SK-N-SH treated with all-trans-retinoic acid at 6 μM for 48 hours (cell line): ENCODE measurements around the gene GMPPB.
A peak's percentile ranks its signal among the peaks of the same experiment; 100 is the strongest.
"Not testable (repeated sequence)": the region's sequence is repeated elsewhere in the genome, so short reads cannot be mapped to it uniquely, and the experiment has no call there.

Source experiments
- ATAC-seq: fragments of 200-7000 bp; cut with Tn5 transposase; 3 replicates; pipeline ENCODE4 v1.9.1; 2020; ENCODE audit warnings: mild to moderate bottlenecking, moderate library complexity
- CREB5 ChIP-seq: fragments of 250-450 bp; sonication (Bioruptor Pico); IDR thresholded peaks from 2 replicates; pipeline ENCODE4 v1.5.1; 2020; ENCODE audit warnings: low read depth, mild to moderate bottlenecking, moderate library complexity
- ISL1 ChIP-seq: fragments of 250-450 bp; sonication (Bioruptor Pico); IDR thresholded peaks from 2 replicates; pipeline ENCODE4 v2.1.2; 2022; ENCODE audit warnings: mild to moderate bottlenecking, moderate library complexity
- PATZ1 ChIP-seq: fragments of 250-450 bp; sonication (Bioruptor Pico); IDR thresholded peaks from 2 replicates; pipeline ENCODE4 v1.8.0; 2020; ENCODE audit warnings: mild to moderate bottlenecking, moderate library complexity, borderline replicate concordance
- SNAI2 ChIP-seq: fragments of 250-450 bp; sonication (Bioruptor Pico); IDR thresholded peaks from 2 replicates; pipeline ENCODE4 v1.5.0; 2020; ENCODE audit warnings: mild to moderate bottlenecking, moderate library complexity
- TOX ChIP-seq: fragments of 250-450 bp; sonication (Bioruptor Pico); IDR thresholded peaks from 2 replicates; pipeline ENCODE4 v1.8.0; 2021; ENCODE audit warnings: mild to moderate bottlenecking, moderate library complexity, borderline replicate concordance
- ZC3H10 ChIP-seq: fragments of 250-450 bp; sonication (Bioruptor Pico); IDR thresholded peaks from 2 replicates; pipeline ENCODE4 v1.5.1; 2021; ENCODE audit warnings: mild to moderate bottlenecking, moderate library complexity
- ZFP3 ChIP-seq: fragments of 250-450 bp; sonication (Bioruptor Pico); IDR thresholded peaks from 2 replicates; pipeline ENCODE4 v1.5.0; 2020; ENCODE audit warnings: mild to moderate bottlenecking, moderate library complexity
- ZNF565 ChIP-seq: fragments of 450-650 bp; formaldehyde crosslinking; conservative IDR thresholded peaks from 2 replicates; pipeline ENCODE4 v1.5.0; 2020; ENCODE audit warnings: low read depth, mild to moderate bottlenecking, moderate library complexity
- ZNF70 ChIP-seq: fragments of 450-650 bp; formaldehyde crosslinking; IDR thresholded peaks from 2 replicates; pipeline ENCODE4 v1.5.0; 2020; ENCODE audit warnings: mild to moderate bottlenecking, moderate library complexity
- ZNF8 ChIP-seq: fragments of 450-650 bp; formaldehyde crosslinking; IDR thresholded peaks from 2 replicates; pipeline ENCODE4 v1.5.0; 2020; ENCODE audit warnings: mild to moderate bottlenecking, moderate library complexity

Gene GMPPB

GRCh38 chr3:49699281-49699979 is 24.3 kb downstream of the GMPPB start:
- no peak for TF ChIP-seq CREB5 (CRISPR knock-in tag)
- no peak for TF ChIP-seq ZNF8 (CRISPR knock-in tag)
- TF ChIP-seq TOX (CRISPR knock-in tag) = no peak
- TF ChIP-seq SNAI2 = no peak
- TF ChIP-seq PATZ1 (CRISPR knock-in tag) = no peak
- no peak for TF ChIP-seq ZNF565 (CRISPR knock-in tag)
- no peak for ATAC-seq

GRCh38 chr3:49695350-49696015 is 28.3 kb downstream of the GMPPB start:
- not testable (repeated sequence) for ATAC-seq

GRCh38 chr3:49694409-49695070 is 29.2 kb downstream of the GMPPB start:
- ATAC-seq = not testable (repeated sequence)

GRCh38 chr3:49691481-49691880 is 32.3 kb downstream of the GMPPB start:
- not testable (repeated sequence) for ATAC-seq

- ATAC-seq = not testable (repeated sequence)
Observed at GRCh38 chr3:49690856-49691255, 32.9 kb downstream of the GMPPB start.

- not testable (repeated sequence) for ATAC-seq
Observed at GRCh38 chr3:49689908-49690624, 33.7 kb downstream of the GMPPB start.

GRCh38 chr3:49689046-49689907 is 34.5 kb downstream of the GMPPB start, which contains the start of the genes MST1 and RNF123:
Gene MST1, minus strand, starts transcription at chr3:49689474. Its CDS starts 783 bp downstream, at chr3:49688691.
Gene RNF123, plus strand, starts transcription at chr3:49689557. Its CDS starts 1,609 bp downstream, at chr3:49691166.
- TF ChIP-seq ISL1 (CRISPR knock-in tag) = no peak
- TF ChIP-seq ZNF70 = no peak
- no peak for TF ChIP-seq TOX (CRISPR knock-in tag)
- TF ChIP-seq SNAI2 = no peak
- peak; percentile 89 for TF ChIP-seq ZFP3 (CRISPR knock-in tag)
- TF ChIP-seq ZC3H10 (CRISPR knock-in tag) = no peak
- ATAC-seq = peak; percentile 64

- 0 out of 3 replicates have a peak, but pooled peaks have one; percentile 0 for ATAC-seq
Observed at GRCh38 chr3:49688338-49689045, 35.3 kb downstream of the GMPPB start.

- ATAC-seq = not testable (repeated sequence)
Observed at GRCh38 chr3:49687424-49687795, 36.3 kb downstream of the GMPPB start.

GRCh38 chr3:49686769-49687423 is 36.9 kb downstream of the GMPPB start:
- peak; percentile 58 for ATAC-seq

- peak; percentile 2 for ATAC-seq
Observed at GRCh38 chr3:49686346-49686745, 37.4 kb downstream of the GMPPB start.

GRCh38 chr3:49685846-49686245 is 37.9 kb downstream of the GMPPB start:
- not testable (repeated sequence) for ATAC-seq

- ATAC-seq = not testable (repeated sequence)
Observed at GRCh38 chr3:49685103-49685502, 38.6 kb downstream of the GMPPB start.

GRCh38 chr3:49684453-49684852 is 39.3 kb downstream of the GMPPB start:
- ATAC-seq = not testable (repeated sequence)
